Measurements from ENCODE around the gene COL4A1. TPM values are rescaled to one million over a fixed set of nuclear protein-coding genes. Genes with fewer than 3 reads are reported as not detected.

Gene COL4A1
- total RNA-seq, 1 donor from 2014 or later: 756 TPM

GRCh38 chr13:110312339-110313031 is 5.5 kb upstream of the COL4A1 start:
- no peak for TF ChIP-seq CTCF (IDR thresholded peaks at IDR 0.05)
- H3K36me3 ChIP-seq: peaks cover 40% of the 10 kb centered on the region in 2 donors
- intact Hi-C loops (cut with DNase I): loop anchor here (2.0 kb wide), 1 partner anchor 100 kb away; no protein-coding TSS in a partner anchor
- no peaks in the 10 kb centered on the region for H3K9me3 ChIP-seq
- H3K27ac ChIP-seq: peak overlapping the region; percentile 95 to 99
- peak overlapping the region; percentile 84 for H3K4me3 ChIP-seq
- H3K4me1 ChIP-seq: peaks cover 17 to 57% of the 10 kb centered on the region in 2 donors
- no peaks in the 10 kb centered on the region for H3K27me3 ChIP-seq
- peak in 1 of 2 donors; percentile 83 for DNase-seq (ENCODE audit: low spot score in 2 of 2)

GRCh38 chr13:110311443-110312338 is 4.7 kb upstream of the COL4A1 start:
- Histone ChIP-seq H3K4me1 (peaks cover 17 to 54% of the 10 kb centered on the region in 2 donors), H3K27ac (peak overlapping the region; percentile 95 to 99), H3K36me3 (peaks cover 32 to 34% of the 10 kb centered on the region in 2 donors), H3K9me3 (no peaks in the 10 kb centered on the region), H3K4me3 (peak overlapping the region; percentile 84), H3K27me3 (no peaks in the 10 kb centered on the region)
- DNase-seq (ENCODE audit: low spot score in 2 of 2): peak in 1 of 2 donors; percentile 59
- TF ChIP-seq CTCF (IDR thresholded peaks at IDR 0.05): no peak
- intact Hi-C loops (cut with DNase I): loop anchor here (2.0 kb wide), 1 partner anchor 101 kb away; no protein-coding TSS in a partner anchor

- TF ChIP-seq CTCF (IDR thresholded peaks at IDR 0.05): no peak
- intact Hi-C loops (cut with DNase I): no loop called here
- Histone ChIP-seq H3K36me3 (peaks cover 26 to 28% of the 10 kb centered on the region in 2 donors), H3K4me3 (peak overlapping the region; percentile 84), H3K27ac (peak overlapping the region; percentile 95 to 99), H3K9me3 (no peaks in the 10 kb centered on the region), H3K4me1 (peaks cover 17 to 49% of the 10 kb centered on the region in 2 donors), H3K27me3 (no peaks in the 10 kb centered on the region)
- peak in 1 of 2 donors; percentile 59 for DNase-seq (ENCODE audit: low spot score in 2 of 2)
Observed at GRCh38 chr13:110310541-110311442, 3.8 kb upstream of the COL4A1 start.

- TF ChIP-seq CTCF (IDR thresholded peaks at IDR 0.05): no peak
- peak overlapping the region; percentile 95 to 99 for H3K27ac ChIP-seq
- peaks cover 16 to 42% of the 10 kb centered on the region in 2 donors for H3K4me1 ChIP-seq
- DNase-seq (ENCODE audit: low spot score in 2 of 2): peak in 1 of 2 donors; percentile 59
- H3K36me3 ChIP-seq: peaks cover 24 to 28% of the 10 kb centered on the region in 2 donors
- no peaks in the 10 kb centered on the region for H3K9me3 ChIP-seq
- peak overlapping the region; percentile 84 for H3K4me3 ChIP-seq
- no peaks in the 10 kb centered on the region for H3K27me3 ChIP-seq
- intact Hi-C loops (cut with DNase I): loop anchor here (5.0 kb wide), 1 partner anchor 78 kb away; no protein-coding TSS in a partner anchor
Observed at GRCh38 chr13:110309661-110310524, 2.9 kb upstream of the COL4A1 start.

Measured in ascending aorta (tissue), 2 donors.